Smooth muscle cell (in vitro differentiated cells): ENCODE data around the gene ANP32E. TPM values are rescaled to one million over a fixed set of nuclear protein-coding genes. Genes with fewer than 3 reads are reported as not detected.

ENCODE experiments used
- DNase-seq: peaks from one replicate; lab custom pipeline; 2025; ENCODE audit not compliant: unreplicated experiment; lab: John Stamatoyannopoulos, UW
- H2AFZ ChIP-seq: fragments of 200-600 bp; sonication (generic); 2 replicates; pipeline ENCODE4 v1.6.0; 2016; ENCODE audit warnings: antibody characterized with exemption, low read depth, mild to moderate bottlenecking
- H3F3A ChIP-seq: fragments of 200-600 bp; sonication (generic); 2 replicates; pipeline ENCODE4 v1.6.0; 2017; ENCODE audit warnings: antibody characterized with exemption, low read depth
- H3K27ac ChIP-seq: fragments of 200-600 bp; sonication (generic); 2 replicates; pipeline ENCODE4 v1.5.1; 2016; ENCODE audit warnings: low read depth, mild to moderate bottlenecking
- H3K27me3 ChIP-seq: fragments of 200-600 bp; sonication (generic); 2 replicates; pipeline ENCODE4 v1.6.1; 2016; ENCODE audit warnings: low read depth, mild to moderate bottlenecking
- H3K36me3 ChIP-seq: fragments of 200-600 bp; sonication (generic); 2 replicates; pipeline ENCODE4 v1.5.1; 2016; ENCODE audit warnings: low read depth
- H3K4me1 ChIP-seq: fragments of 200-600 bp; sonication (generic); 2 replicates; pipeline ENCODE4 v1.5.1; 2016; ENCODE audit warnings: low read depth
- H3K4me2 ChIP-seq: fragments of 200-600 bp; sonication (generic); 2 replicates; pipeline ENCODE4 v1.6.0; 2016; ENCODE audit warnings: mild to moderate bottlenecking
- H3K4me3 ChIP-seq: fragments of 200-600 bp; sonication (generic); 2 replicates; pipeline ENCODE4 v1.5.1; 2016; ENCODE audit warnings: mild to moderate bottlenecking
- H3K79me2 ChIP-seq: fragments of 200-600 bp; sonication (generic); 2 replicates; pipeline ENCODE4 v1.6.0; 2016; ENCODE audit warnings: low read depth, mild to moderate bottlenecking
- H3K9ac ChIP-seq: fragments of 200-600 bp; sonication (generic); 2 replicates; pipeline ENCODE4 v1.6.0; 2016; ENCODE audit warnings: low read depth
- H3K9me3 ChIP-seq: fragments of 200-600 bp; sonication (generic); replicated peaks from 2 replicates; pipeline ENCODE4 v1.5.1; 2016; ENCODE audit warnings: low read depth
- H4K20me1 ChIP-seq: fragments of 200-600 bp; sonication (generic); 2 replicates; pipeline ENCODE4 v1.6.0; 2016; ENCODE audit warnings: low read depth
- WGBS: methylation state at CpG from one replicate; pipeline ENCODE4 v1.1.7; 2016; ENCODE audit warnings: low lambda C conversion rate; 5-methylcytosine and 5-hydroxymethylcytosine counted together
- polyA plus RNA-seq: library from polyadenylated mRNA; unstranded; fragments of >200 nt; fragmentation: Nextera tagmentation; extraction: Ambion mirVana; gene quantifications from 2 replicates; pipeline ENCODE4 v1.2.1, GENCODE V29; 2016
- total RNA-seq: library from RNA; depleted of rRNA; stranded (reverse); fragments of >200 nt; gene quantifications from 2 replicates; pipeline ENCODE4 v1.2.3, GENCODE V29; 2014
- TF ChIP-seq, protein P1 (sequence below): fragments of 200-600 bp; sonication (generic); IDR thresholded peaks from 2 replicates; pipeline ENCODE4 v1.5.1; 2017; ENCODE audit warnings: borderline replicate concordance, mild to moderate bottlenecking, antibody characterized with exemption; ENCODE audit not compliant: insufficient read depth, poor library complexity, severe bottlenecking

The ANP32E gene
- total and polyA plus RNA-seq, 2 experiments from 2014 or later, result 25.0 to 36.5 TPM

DNA sequence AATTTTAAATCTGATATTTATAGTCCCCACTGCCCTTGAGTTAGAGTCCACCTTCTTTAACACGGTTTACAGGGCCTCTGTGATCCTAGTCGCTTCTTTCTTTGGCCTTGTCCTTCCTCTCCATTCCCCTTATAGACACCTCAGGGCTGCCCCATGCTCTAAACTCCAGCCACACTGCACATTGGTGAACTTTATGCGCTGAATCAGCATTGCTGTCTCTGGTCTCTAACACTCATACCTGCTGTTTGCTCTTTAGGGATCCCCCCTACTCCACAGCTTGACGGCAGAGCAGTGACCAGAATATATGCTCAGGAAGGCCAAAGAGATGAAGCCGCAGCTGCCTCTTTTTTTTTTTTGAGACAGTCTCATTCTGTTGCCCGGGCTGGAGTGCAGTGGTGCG lies 56.0 kb downstream of the ANP32E start:
- Histone ChIP-seq H3K9me3 (no peaks in the 10 kb centered on the region), H3K36me3 (no peaks in the 10 kb centered on the region), H3K79me2 (no peaks in the 10 kb centered on the region), H3K4me3 (no peak overlapping the region), H3F3A (no peaks in the 10 kb centered on the region), H3K4me1 (no peaks in the 10 kb centered on the region), H4K20me1 (no peaks in the 10 kb centered on the region), H3K9ac (no peak overlapping the region), H3K27me3 (no peaks in the 10 kb centered on the region), H3K27ac (no peak overlapping the region), H3K4me2 (no peak overlapping the region), H2AFZ (no peak overlapping the region)
- DNase-seq, result no peak
- TF ChIP-seq, protein P1, sequence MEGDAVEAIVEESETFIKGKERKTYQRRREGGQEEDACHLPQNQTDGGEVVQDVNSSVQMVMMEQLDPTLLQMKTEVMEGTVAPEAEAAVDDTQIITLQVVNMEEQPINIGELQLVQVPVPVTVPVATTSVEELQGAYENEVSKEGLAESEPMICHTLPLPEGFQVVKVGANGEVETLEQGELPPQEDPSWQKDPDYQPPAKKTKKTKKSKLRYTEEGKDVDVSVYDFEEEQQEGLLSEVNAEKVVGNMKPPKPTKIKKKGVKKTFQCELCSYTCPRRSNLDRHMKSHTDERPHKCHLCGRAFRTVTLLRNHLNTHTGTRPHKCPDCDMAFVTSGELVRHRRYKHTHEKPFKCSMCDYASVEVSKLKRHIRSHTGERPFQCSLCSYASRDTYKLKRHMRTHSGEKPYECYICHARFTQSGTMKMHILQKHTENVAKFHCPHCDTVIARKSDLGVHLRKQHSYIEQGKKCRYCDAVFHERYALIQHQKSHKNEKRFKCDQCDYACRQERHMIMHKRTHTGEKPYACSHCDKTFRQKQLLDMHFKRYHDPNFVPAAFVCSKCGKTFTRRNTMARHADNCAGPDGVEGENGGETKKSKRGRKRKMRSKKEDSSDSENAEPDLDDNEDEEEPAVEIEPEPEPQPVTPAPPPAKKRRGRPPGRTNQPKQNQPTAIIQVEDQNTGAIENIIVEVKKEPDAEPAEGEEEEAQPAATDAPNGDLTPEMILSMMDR, result no peak
- 96% methylated on average over 7 of the region's 7 CpGs for WGBS

- Histone ChIP-seq H3K4me3 (no peak overlapping the region), H3K79me2 (no peaks in the 10 kb centered on the region), H2AFZ (no peak overlapping the region), H3K9ac (no peak overlapping the region), H3K9me3 (no peaks in the 10 kb centered on the region), H3K27ac (no peak overlapping the region), H3K27me3 (no peaks in the 10 kb centered on the region), H3K4me2 (no peak overlapping the region), H3K36me3 (no peaks in the 10 kb centered on the region), H3F3A (no peaks in the 10 kb centered on the region), H3K4me1 (no peaks in the 10 kb centered on the region), H4K20me1 (no peaks in the 10 kb centered on the region)
- no peak for DNase-seq
- TF ChIP-seq, protein P1, result no peak
Measured at GRCh38 chr1:150178548-150178947, 57.4 kb downstream of the ANP32E start.

DNA sequence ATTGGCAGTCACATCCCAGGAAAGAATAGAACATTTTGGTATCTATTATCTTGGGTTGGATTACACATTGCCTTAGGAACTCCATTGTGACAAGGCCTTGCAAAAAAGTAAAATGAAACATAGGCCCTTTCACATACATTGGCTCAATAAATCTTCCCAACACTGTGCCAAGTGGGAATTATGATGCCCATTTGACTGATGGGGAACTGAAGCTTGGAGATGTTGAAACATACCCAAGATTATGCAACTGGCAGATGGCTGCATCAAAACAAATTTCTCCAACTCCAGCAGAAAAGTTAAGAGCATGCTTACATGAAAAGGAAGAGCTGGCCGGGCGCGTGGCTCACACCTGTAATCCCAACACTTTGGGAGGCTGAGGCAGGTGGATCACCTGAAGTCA lies 59.3 kb downstream of the ANP32E start:
- Histone ChIP-seq H3K36me3 (no peaks in the 10 kb centered on the region), H3K4me1 (no peaks in the 10 kb centered on the region), H3F3A (no peaks in the 10 kb centered on the region), H3K9ac (no peak overlapping the region), H4K20me1 (no peaks in the 10 kb centered on the region), H3K27me3 (no peaks in the 10 kb centered on the region), H3K9me3 (no peaks in the 10 kb centered on the region), H3K79me2 (no peaks in the 10 kb centered on the region), H3K4me3 (no peak overlapping the region), H2AFZ (no peak overlapping the region), H3K4me2 (no peak overlapping the region), H3K27ac (no peak overlapping the region)
- no peak for DNase-seq
- TF ChIP-seq, protein P1, result no peak
- WGBS, result 94% methylated on average over 3 of the region's 3 CpGs

- H3K36me3 ChIP-seq, result no peaks in the 10 kb centered on the region
- H3K79me2 ChIP-seq, result no peaks in the 10 kb centered on the region
- H3K4me1 ChIP-seq, result no peaks in the 10 kb centered on the region
- H3K4me2 ChIP-seq, result no peak overlapping the region
- TF ChIP-seq, protein P1, result no peak
- H3K27ac ChIP-seq, result no peak overlapping the region
- no peak overlapping the region for H3K4me3 ChIP-seq
- H3K27me3 ChIP-seq, result no peaks in the 10 kb centered on the region
- no peak overlapping the region for H3K9ac ChIP-seq
- no peak for DNase-seq
- no peaks in the 10 kb centered on the region for H4K20me1 ChIP-seq
- WGBS, result 64% methylated on average over 7 of the region's 7 CpGs
- H3K9me3 ChIP-seq, result no peaks in the 10 kb centered on the region
- no peaks in the 10 kb centered on the region for H3F3A ChIP-seq
- no peak overlapping the region for H2AFZ ChIP-seq
Measured at GRCh38 chr1:150173141-150173585, 62.7 kb downstream of the ANP32E start.
